Choroid plexus epithelial cell (primary cell): ENCODE data around the gene URM1.

ENCODE experiments used
- DNase-seq: peaks from one replicate; pipeline ENCODE4 v3.0.0-alpha.2; 2010; ENCODE audit warnings: low read depth
- H3K4me3 ChIP-seq: 2 replicates; pipeline ENCODE4 v1.5.1; 2011; ENCODE audit warnings: low read depth, mild to moderate bottlenecking, control low read depth, low read length, moderate library complexity
- TF ChIP-seq, protein P1 (sequence below): conservative IDR thresholded peaks from 2 replicates; pipeline ENCODE4 v1.5.1; 2011; ENCODE audit warnings: low read depth, mild to moderate bottlenecking, control low read depth, inconsistent platforms, low read length, moderate library complexity

URM1 gene

DNA sequence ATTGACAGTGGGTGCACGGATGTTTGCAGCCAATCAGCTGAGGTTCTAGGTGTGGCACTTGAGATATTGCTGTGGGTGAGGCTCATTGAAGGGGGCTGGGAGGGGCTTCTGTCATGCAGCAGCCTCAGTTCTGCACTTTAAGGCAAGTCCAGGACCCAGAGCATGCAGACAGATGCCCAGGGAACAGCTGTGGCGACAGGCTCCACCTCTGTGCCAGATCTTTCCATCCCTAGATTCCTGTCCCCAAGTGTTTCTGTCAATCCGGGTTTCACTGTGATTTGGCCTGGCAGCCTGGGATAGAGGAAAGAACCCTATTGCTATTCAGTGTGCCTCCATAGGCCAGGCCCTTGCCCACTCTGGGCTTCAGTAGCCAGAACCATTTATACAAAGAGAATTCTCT, 28.7 kb downstream of the URM1 start:
- TF ChIP-seq, protein P1, sequence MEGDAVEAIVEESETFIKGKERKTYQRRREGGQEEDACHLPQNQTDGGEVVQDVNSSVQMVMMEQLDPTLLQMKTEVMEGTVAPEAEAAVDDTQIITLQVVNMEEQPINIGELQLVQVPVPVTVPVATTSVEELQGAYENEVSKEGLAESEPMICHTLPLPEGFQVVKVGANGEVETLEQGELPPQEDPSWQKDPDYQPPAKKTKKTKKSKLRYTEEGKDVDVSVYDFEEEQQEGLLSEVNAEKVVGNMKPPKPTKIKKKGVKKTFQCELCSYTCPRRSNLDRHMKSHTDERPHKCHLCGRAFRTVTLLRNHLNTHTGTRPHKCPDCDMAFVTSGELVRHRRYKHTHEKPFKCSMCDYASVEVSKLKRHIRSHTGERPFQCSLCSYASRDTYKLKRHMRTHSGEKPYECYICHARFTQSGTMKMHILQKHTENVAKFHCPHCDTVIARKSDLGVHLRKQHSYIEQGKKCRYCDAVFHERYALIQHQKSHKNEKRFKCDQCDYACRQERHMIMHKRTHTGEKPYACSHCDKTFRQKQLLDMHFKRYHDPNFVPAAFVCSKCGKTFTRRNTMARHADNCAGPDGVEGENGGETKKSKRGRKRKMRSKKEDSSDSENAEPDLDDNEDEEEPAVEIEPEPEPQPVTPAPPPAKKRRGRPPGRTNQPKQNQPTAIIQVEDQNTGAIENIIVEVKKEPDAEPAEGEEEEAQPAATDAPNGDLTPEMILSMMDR, result no peak
- H3K4me3 ChIP-seq, result no peak overlapping the region

DNA sequence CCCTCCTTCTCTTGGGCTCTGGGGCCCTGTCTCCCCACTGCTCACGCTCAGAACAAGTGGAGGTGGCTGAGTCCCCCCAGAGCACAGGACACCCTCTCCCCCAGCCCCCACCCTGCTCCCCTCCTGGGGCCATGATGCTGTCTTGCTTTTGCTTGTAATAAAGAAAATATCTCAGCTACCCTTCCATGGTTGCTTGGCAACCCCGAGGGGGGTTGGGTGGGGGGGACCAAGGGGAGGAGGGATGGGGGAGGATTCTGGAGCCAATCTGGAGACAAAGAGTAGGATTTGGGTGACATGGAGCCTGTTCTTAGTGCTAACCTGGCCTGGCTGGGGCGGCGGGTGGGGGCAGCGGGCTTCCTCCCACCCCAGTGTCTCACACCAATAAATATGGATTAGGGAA, 33.4 kb downstream of the URM1 start:
- no peak for DNase-seq
- H3K4me3 ChIP-seq, result no peak overlapping the region
- TF ChIP-seq, protein P1, result no peak

More for the DNA sequence above, 28.7 kb downstream of the URM1 start:
- DNase-seq, result no peak

DNA sequence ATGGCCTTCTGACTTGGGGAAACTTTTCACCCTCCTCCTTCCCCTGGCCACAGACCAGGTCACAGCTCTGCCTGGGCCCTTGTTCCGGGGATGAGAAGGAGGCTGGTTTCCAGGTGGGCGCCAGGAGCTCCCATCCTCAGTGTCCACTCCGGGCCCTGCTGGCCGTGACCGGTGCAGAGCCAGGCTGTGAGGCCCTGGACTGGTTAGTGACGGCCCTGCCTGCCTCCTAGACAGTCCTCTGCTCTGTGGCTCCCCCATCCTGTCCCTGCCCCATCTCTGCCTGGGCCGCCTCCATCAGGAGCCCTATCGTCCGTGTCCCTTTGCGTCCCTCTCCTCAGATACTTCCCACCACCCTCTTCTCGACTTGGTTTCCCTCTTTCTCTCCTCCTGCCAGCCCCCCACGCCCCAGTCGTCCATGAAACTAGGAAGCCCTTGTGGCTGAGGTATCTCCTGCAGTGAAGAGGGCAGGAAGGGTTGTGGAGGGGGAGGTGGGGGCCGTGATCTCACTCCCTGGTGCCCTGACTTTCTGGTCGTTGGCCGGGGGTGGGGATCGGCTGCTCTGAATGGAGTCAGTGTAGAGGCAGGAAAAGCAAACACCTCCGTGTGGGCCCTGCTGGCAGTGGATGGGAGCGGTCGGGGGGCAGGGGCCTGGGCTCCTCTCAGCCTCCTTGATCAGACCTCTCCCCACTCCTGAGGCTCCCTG, 34.1 kb downstream of the URM1 start:
- TF ChIP-seq, protein P1, result no peak
- no peak for DNase-seq
- H3K4me3 ChIP-seq, result no peak overlapping the region

DNA sequence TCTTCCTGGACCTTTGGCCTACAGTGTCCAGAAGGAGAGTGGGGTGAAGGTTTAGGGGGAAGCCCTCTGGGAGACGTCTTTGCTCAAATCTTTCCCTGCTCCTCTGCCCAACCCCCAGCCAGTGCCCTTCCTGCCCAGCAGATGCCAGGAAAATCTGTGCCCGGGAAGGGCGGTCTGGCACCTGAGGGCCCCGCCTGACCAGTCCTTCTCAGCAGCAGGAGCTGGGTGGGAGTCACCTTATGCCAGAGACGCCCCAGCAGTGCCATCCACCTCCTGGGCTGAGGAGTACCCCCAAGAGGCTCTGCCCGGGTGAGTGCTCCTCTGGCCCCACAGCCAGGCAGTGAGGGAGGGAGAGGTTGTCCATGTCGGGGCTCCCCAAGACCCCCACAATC, 34.6 kb downstream of the URM1 start:
- no peak for DNase-seq
- TF ChIP-seq, protein P1, result no peak
- no peak overlapping the region for H3K4me3 ChIP-seq

DNA sequence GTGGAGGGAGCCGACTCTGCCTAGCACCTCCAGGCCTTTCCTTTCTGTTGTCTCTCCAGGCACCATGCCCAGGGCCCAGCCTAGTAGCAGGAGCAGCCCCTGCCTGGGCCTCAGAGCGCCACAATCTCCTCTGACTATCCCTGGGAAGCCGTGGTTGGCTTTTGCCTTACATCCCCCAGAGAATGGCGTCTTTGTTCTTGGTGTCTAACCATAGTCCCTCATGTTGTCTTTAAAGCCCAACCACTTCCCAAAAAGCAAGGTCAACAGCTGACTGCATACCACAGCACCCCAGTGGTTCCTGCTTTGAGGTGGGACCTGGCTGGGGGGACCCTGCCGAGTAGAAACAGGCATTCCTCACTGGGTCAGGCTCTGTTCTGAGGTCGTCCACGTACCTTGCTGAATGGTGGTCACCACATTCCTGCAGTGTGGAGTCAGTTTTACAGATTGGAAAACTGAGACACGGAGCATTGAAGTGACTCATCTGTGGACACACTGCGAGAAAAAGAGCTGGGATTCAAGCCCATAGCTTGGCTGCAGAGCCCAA, 35.7 kb downstream of the URM1 start:
- TF ChIP-seq, protein P1, result no peak
- H3K4me3 ChIP-seq, result no peak overlapping the region
- peak; percentile 34 for DNase-seq

DNA sequence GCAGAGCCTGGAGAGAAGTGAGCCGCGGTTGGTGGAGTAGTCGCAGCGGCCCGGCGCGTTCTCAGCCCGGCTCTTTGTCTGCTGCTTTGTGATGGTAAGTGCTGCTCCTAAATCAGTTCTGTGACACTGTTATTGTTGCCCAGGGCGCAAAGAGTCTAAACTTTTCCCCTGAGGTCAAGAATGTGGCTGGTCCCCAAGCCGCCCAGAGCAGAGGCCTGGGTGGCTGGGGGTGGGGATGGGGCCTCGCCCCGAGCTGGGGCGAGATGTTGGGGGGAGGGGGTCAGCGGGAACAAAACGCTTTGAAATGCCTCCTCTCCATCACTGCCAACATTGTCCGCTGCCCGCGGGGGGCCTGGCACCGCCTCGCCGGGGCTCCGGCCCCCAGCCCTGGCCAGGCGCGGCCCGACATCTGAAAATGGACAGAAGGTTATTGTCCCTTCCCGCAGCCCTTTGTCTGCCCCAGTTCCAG, 37.8 kb downstream of the URM1 start:
- no peak for DNase-seq
- TF ChIP-seq, protein P1, result no peak
- H3K4me3 ChIP-seq, result no peak overlapping the region

DNA sequence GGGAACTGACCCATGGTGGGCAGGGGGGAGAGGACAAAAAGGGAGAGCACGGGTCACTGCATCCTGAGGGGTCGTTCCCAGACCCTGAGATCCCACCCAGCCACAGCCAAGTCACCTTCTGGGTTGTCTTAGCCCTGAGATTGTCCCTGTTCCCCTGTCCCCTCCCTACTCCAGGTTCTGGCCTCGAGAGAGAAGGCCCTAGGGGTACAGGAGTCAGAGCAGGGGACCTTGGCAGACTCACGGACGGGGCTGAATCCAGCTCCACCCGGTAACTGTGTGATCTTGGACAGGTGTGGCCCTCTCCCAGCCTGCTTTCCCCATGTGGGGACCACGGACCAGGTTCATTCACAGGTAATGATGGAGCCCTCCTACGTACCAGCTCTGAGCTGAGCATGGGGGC, 38.3 kb downstream of the URM1 start:
- H3K4me3 ChIP-seq, result no peak overlapping the region
- TF ChIP-seq, protein P1, result no peak
- no peak for DNase-seq
